ENCODE measurements around the gene KCP. TPM values are rescaled to one million over a fixed set of nuclear protein-coding genes. Genes with fewer than 3 reads are reported as not detected.

The KCP gene
- total RNA-seq, 1 experiment from 2014 or later = 0.50 TPM

DNA sequence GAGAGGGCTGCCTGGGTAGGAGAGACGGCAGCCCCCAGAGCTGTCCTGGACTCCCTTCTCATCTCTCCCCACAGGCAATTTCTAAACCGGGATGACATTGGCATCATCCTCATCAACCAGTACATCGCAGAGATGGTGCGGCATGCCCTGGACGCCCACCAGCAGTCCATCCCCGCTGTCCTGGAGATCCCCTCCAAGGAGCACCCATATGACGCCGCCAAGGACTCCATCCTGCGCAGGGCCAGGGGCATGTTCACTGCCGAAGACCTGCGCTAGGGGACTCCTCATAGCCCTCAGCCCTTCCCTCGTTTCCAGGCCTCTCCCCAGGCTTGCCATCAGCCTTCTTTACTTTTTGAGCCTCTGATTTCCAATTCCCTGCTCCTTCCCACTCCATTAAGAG, 45.2 kb downstream of the KCP start:
- CTCF ChIA-PET = no interaction called here
- intact Hi-C loops (cut with micrococcal nuclease; ENCODE audit: unreplicated experiment) = no loop called here

DNA sequence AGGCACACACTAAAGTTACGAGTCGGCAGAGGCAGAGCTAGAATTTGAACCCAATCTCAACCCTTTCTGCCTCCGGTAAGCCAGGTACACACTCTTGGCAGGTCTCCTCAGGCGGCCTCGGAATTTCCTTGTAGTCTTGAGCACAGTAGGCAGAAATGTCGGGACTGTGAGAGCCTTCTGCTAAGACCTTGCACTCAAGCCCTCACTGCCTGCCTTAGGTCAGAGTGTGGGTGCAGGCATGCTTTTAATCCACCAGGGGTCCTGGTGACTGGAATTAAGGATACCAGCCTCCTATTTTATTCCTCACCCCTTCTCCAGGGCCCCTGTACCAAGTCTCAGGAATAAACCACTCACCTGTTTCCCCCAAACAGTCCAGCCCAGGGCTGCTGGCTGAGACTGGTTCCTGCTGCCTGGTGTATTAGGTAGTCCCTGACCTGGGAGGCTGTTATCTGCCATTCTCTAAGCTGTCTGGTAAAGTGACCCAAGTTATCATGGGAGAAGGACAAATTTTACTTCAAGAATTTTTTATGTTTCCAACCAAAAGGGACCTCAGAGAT, 47.0 kb downstream of the KCP start:
- peaks cover 15% of the 10 kb centered on the region; the same call in 1 of the 2 replicates for H3K4me1 ChIP-seq
- H3K27me3 Mint-ChIP-seq (ENCODE audit: insufficient read depth, unreplicated experiment) = no peaks in the 10 kb centered on the region
- peak; percentile 73 for DNase-seq
- no TSS peak for BruUV-seq (replicated peaks)
- no peaks in the 10 kb centered on the region for H3K9me3 ChIP-seq
- H3K4me3 ChIP-seq (ENCODE audit: low read depth, low read length) = peak overlapping the region; percentile 93
- H3K36me3 Mint-ChIP-seq (ENCODE audit: insufficient read depth, unreplicated experiment) = peaks cover 32% of the 10 kb centered on the region
- H3K9me3 Mint-ChIP-seq (ENCODE audit: unreplicated experiment) = no peaks in the 10 kb centered on the region
- peaks cover 12% of the 10 kb centered on the region for H3K4me1 Mint-ChIP-seq (ENCODE audit: low read depth, unreplicated experiment)
- ChIA-PET POLR2A (interaction anchor here (1.1 to 1.2 kb wide), 2 partner anchors 13 to 16 kb away, joined by 3 read pairs; no protein-coding TSS in a partner anchor), CTCF (interaction anchor here (0.6 to 2.7 kb wide), 7 partner anchors 10 to 125 kb away, joined by 3 to 33 read pairs (median 4); no protein-coding TSS in a partner anchor)
- no peaks in the 10 kb centered on the region for H3K27me3 ChIP-seq (replicated peaks; ENCODE audit: control insufficient read depth, insufficient read depth, low read length)
- intact Hi-C loops (cut with micrococcal nuclease; ENCODE audit: unreplicated experiment) = loop anchor here (1.0 to 2.0 kb wide), 2 partner anchors 17 to 33 kb away; partner anchors contain the start of gene FLNC
- no peak overlapping the region for H3K27ac Mint-ChIP-seq (ENCODE audit: unreplicated experiment)
- no peaks in the 10 kb centered on the region; the same call in none of the 2 replicates for H3K36me3 ChIP-seq (ENCODE audit: control insufficient read depth, insufficient read depth, low read length)
- H3K4me3 Mint-ChIP-seq (ENCODE audit: unreplicated experiment) = peak overlapping the region; percentile 84
- TF ChIP-seq, protein P1, sequence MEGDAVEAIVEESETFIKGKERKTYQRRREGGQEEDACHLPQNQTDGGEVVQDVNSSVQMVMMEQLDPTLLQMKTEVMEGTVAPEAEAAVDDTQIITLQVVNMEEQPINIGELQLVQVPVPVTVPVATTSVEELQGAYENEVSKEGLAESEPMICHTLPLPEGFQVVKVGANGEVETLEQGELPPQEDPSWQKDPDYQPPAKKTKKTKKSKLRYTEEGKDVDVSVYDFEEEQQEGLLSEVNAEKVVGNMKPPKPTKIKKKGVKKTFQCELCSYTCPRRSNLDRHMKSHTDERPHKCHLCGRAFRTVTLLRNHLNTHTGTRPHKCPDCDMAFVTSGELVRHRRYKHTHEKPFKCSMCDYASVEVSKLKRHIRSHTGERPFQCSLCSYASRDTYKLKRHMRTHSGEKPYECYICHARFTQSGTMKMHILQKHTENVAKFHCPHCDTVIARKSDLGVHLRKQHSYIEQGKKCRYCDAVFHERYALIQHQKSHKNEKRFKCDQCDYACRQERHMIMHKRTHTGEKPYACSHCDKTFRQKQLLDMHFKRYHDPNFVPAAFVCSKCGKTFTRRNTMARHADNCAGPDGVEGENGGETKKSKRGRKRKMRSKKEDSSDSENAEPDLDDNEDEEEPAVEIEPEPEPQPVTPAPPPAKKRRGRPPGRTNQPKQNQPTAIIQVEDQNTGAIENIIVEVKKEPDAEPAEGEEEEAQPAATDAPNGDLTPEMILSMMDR (IDR thresholded peaks at IDR 0.05; ENCODE audit: insufficient read depth in 1 of 2, low read depth in 1 of 2, low read length in 1 of 2, severe bottlenecking in 1 of 2, unreplicated experiment in 1 of 2) = peak; percentile 62 to 77

More for the DNA sequence above, 45.2 kb downstream of the KCP start:
- H3K4me1 ChIP-seq = peaks cover 19% of the 10 kb centered on the region; the same call in 1 of the 2 replicates
- H3K4me3 Mint-ChIP-seq (ENCODE audit: unreplicated experiment) = no peak overlapping the region
- peaks cover 12% of the 10 kb centered on the region for H3K4me1 Mint-ChIP-seq (ENCODE audit: low read depth, unreplicated experiment)
- POLR2A ChIA-PET = no interaction called here
- no TSS peak for BruUV-seq (replicated peaks)
- DNase-seq = no peak
- H3K36me3 ChIP-seq (ENCODE audit: control insufficient read depth, insufficient read depth, low read length) = no peaks in the 10 kb centered on the region; the same call in none of the 2 replicates
- H3K36me3 Mint-ChIP-seq (ENCODE audit: insufficient read depth, unreplicated experiment) = peaks cover 23% of the 10 kb centered on the region
- peaks cover 2% of the 10 kb centered on the region for H3K27me3 Mint-ChIP-seq (ENCODE audit: insufficient read depth, unreplicated experiment)
- no peaks in the 10 kb centered on the region for H3K9me3 ChIP-seq
- peak overlapping the region; percentile 25 for H3K27ac Mint-ChIP-seq (ENCODE audit: unreplicated experiment)
- no peaks in the 10 kb centered on the region for H3K27me3 ChIP-seq (replicated peaks; ENCODE audit: control insufficient read depth, insufficient read depth, low read length)
- no peaks in the 10 kb centered on the region for H3K9me3 Mint-ChIP-seq (ENCODE audit: unreplicated experiment)
- no peak overlapping the region for H3K4me3 ChIP-seq (ENCODE audit: low read depth, low read length)
- TF ChIP-seq, protein P1 (IDR thresholded peaks at IDR 0.05; ENCODE audit: insufficient read depth in 1 of 2, low read depth in 1 of 2, low read length in 1 of 2, severe bottlenecking in 1 of 2, unreplicated experiment in 1 of 2) = no peak

DNA sequence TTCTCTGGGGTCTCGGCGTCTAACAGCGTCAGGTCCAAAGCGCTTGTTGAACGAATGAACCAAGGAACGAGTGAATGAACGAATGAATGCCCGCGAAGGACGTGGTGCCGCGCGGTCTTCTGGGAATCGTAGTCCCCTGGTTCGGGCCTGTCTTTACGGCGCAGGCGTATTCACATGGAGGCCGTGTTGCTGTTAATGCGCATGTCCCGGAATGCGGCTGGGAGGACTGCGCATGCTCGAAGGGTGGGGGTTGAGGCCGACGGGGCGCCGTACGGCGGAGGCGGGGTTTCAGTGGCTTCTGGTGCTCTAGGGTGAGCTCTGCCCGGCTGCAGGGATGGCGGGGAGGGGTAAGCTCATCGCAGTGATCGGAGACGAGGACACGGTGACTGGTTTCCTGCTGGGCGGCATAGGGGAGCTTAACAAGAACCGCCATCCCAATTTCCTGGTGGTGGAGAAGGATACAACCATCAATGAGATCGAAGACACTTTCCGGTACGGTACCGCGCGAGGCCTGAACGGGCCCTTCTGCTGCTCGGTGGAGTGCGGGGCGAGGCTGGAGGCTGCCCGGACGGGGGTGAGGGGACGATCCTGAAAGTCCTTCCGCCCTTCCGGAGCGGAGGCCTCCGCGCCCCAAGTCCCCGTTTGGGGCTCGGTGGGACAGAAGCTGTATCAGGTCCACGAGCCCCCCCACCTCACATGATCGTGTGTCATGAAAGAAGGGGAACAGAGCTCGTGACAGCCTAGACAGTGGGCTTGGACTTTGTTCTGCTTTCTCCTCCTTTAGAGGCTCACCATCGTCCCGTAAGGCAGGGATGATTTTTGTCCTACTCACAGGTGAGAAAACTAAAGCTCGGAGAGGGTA, 47.7 kb downstream of the KCP start, which contains the start of gene ATP6V1F:
Gene ATP6V1F (plus strand): TSS at position 286 of the 862 bp plus-strand sequence. CDS start 49 bp downstream, at position 335.
- peaks cover 32% of the 10 kb centered on the region for H3K36me3 Mint-ChIP-seq (ENCODE audit: insufficient read depth, unreplicated experiment)
- intact Hi-C loops (cut with micrococcal nuclease; ENCODE audit: unreplicated experiment) = loop anchor here (1.0 to 2.0 kb wide), 2 partner anchors 17 to 32 kb away; partner anchors contain the start of gene FLNC
- Histone ChIP-seq H3K9me3 (no peaks in the 10 kb centered on the region), H3K4me1 (peaks cover 8% of the 10 kb centered on the region; the same call in 1 of the 2 replicates), H3K36me3 (ENCODE audit: control insufficient read depth, insufficient read depth, low read length) (no peaks in the 10 kb centered on the region; the same call in none of the 2 replicates), H3K4me3 (ENCODE audit: low read depth, low read length) (peak within 1 kb of the TSS; percentile 93), H3K27me3 (replicated peaks; ENCODE audit: control insufficient read depth, insufficient read depth, low read length) (no peaks in the 10 kb centered on the region)
- ChIA-PET POLR2A (interaction anchor here (1.1 to 1.2 kb wide), 2 partner anchors 13 to 17 kb away, joined by 3 read pairs; no protein-coding TSS in a partner anchor), CTCF (interaction anchor here (0.6 to 2.7 kb wide), 15 partner anchors 11 to 432 kb away, joined by 3 to 33 read pairs (median 4); no protein-coding TSS in a partner anchor)
- H3K9me3 Mint-ChIP-seq (ENCODE audit: unreplicated experiment) = no peaks in the 10 kb centered on the region
- peak within 1 kb of the TSS; percentile 84 for H3K4me3 Mint-ChIP-seq (ENCODE audit: unreplicated experiment)
- peak within 1 kb of the TSS; percentile 87 for H3K27ac Mint-ChIP-seq (ENCODE audit: unreplicated experiment)
- peak; percentile 98 to 99 for DNase-seq
- no peaks in the 10 kb centered on the region for H3K27me3 Mint-ChIP-seq (ENCODE audit: insufficient read depth, unreplicated experiment)
- peaks cover 12% of the 10 kb centered on the region for H3K4me1 Mint-ChIP-seq (ENCODE audit: low read depth, unreplicated experiment)
- TF ChIP-seq, protein P1 (IDR thresholded peaks at IDR 0.05; ENCODE audit: insufficient read depth in 1 of 2, low read depth in 1 of 2, low read length in 1 of 2, severe bottlenecking in 1 of 2, unreplicated experiment in 1 of 2) = no peak
- TSS peak; percentile 40 for BruUV-seq (replicated peaks)

All from Caco-2 (cell line).